ENCODE data around the gene TBC1D1. TPM values are rescaled to one million over a fixed set of nuclear protein-coding genes. Genes with fewer than 3 reads are reported as not detected.
A peak's percentile ranks its signal among the peaks of the same experiment; 100 is the strongest.

Gene TBC1D1
- total and polyA plus RNA-seq, 2 of the 8 experiments (the other 6 are each of a cell fraction or from before 2014, with no cell fraction given): 96.9 to 162 TPM

- WGBS, 2 experiments (ENCODE audit: extremely low coverage in 1 of 2, insufficient coverage in 1 of 2, insufficient read length in 1 of 2, insufficient replicate concordance in 2 of 2, low coverage in 1 of 2, low lambda C conversion rate in 2 of 2, missing lambda C conversion rate in 1 of 2): 72% methylated on average over 4 of the region's 4 CpGs; no CpG with 5 or more reads in 1 of the 2 experiments
- Histone ChIP-seq H2BK20ac (ENCODE audit: low read length) (no peak overlapping the region), H4K91ac (replicated peaks; ENCODE audit: insufficient read length, low read length) (peak overlapping the region; percentile 11), H2BK120ac (replicated peaks; ENCODE audit: low read depth, low read length) (no peak overlapping the region), H3K27me3 (replicated peaks in 1 of 4; ENCODE audit: control insufficient read depth in 3 of 4, extremely low read depth in 1 of 4, insufficient read depth in 3 of 4, low read length in 3 of 4) (peaks cover 0 to 1% (median 0%) of the 10 kb centered on the region in 4 experiments; a peak in 1 of 7 replicates), H2BK12ac (ENCODE audit: low read depth, low read length) (peak overlapping the region; percentile 20; the same call in 1 of the 2 replicates), H3K79me1 (ENCODE audit: low read depth, low read length) (no peaks in the 10 kb centered on the region), H3K79me2 (ENCODE audit: control insufficient read depth in 1 of 2, insufficient read depth in 2 of 2, low read length in 2 of 2) (no peaks in the 10 kb centered on the region), H3K4ac (replicated peaks; ENCODE audit: insufficient read length, low read depth, low read length) (no peak overlapping the region), H3K56ac (replicated peaks; ENCODE audit: insufficient read length, low read depth, low read length) (no peak overlapping the region), H3K4me1 (replicated peaks in 1 of 4; ENCODE audit: control insufficient read depth in 3 of 4, insufficient read depth in 4 of 4, low read length in 3 of 4) (peaks cover 0 to 10% (median 2%) of the 10 kb centered on the region in 4 experiments; a peak in 5 of 7 replicates), H2BK15ac (ENCODE audit: low read length) (no peak overlapping the region; the same call in 1 of the 2 replicates), H2AK5ac (ENCODE audit: low read depth, low read length) (no peak overlapping the region), H3K4me2 (ENCODE audit: insufficient read depth in 1 of 2, low read depth in 2 of 2, low read length in 2 of 2) (no peak overlapping the region), H3K4me3 (ENCODE audit: extremely low read depth in 1 of 4, insufficient read depth in 2 of 4, low read depth in 3 of 4, low read length in 4 of 4) (no peak overlapping the region), H4K20me1 (replicated peaks in 1 of 2; ENCODE audit: control insufficient read depth in 1 of 2, insufficient read depth in 2 of 2, low read length in 2 of 2) (no peaks in the 10 kb centered on the region), H2AFZ (ENCODE audit: low read length) (no peak overlapping the region), H3K36me3 (ENCODE audit: control insufficient read depth in 2 of 4, insufficient read depth in 4 of 4, low read length in 3 of 4) (0 out of 8 replicates have a peak, but pooled peaks cover 0 to 3% (median 0%) of the 10 kb centered on the region in 4 experiments), H3K23ac (ENCODE audit: insufficient read length) (no peak overlapping the region), H3K18ac (ENCODE audit: extremely low read depth, low read length) (no peak overlapping the region), H2BK5ac (ENCODE audit: low read depth, low read length) (no peak overlapping the region), H3K9ac (replicated peaks in 1 of 4; ENCODE audit: extremely low read depth in 1 of 4, low read depth in 3 of 4, low read length in 3 of 4) (no peak overlapping the region), H3K23me2 (ENCODE audit: low read depth, low read length) (peaks cover 2% of the 10 kb centered on the region; the same call in 1 of the 2 replicates), H4K5ac (ENCODE audit: insufficient read length, low read depth, low read length) (no peak overlapping the region), H3K14ac (ENCODE audit: insufficient read length) (no peak overlapping the region), H4K8ac (ENCODE audit: extremely low read depth, insufficient read depth, low read length) (no peak overlapping the region), H3K9me3 (ENCODE audit: insufficient read depth in 2 of 2, low read depth in 1 of 2, low read length in 1 of 2) (peaks cover 7 to 8% of the 10 kb centered on the region in 2 experiments; a peak in 2 of 4 replicates), H3K27ac (ENCODE audit: low read depth, low read length) (no peak overlapping the region)
- POLR2A ChIA-PET (ENCODE audit: partially characterized antibody): interaction anchor here (0.6 kb wide), 1 partner anchor 598 kb away, joined by 5 read pairs; no protein-coding TSS in a partner anchor
- FAIRE-seq (no peak), DNase-seq (ENCODE audit: low read depth in 1 of 2, low spot score in 2 of 2) (no peak)
- CTCF ChIA-PET (ENCODE audit: partially characterized antibody): interaction anchor here (1.0 to 3.4 kb wide), 5 partner anchors 12 to 513 kb away, joined by 3 to 21 read pairs (median 4); no protein-coding TSS in a partner anchor
- TF ChIP-seq E2F6 (IDR thresholded peaks at IDR 0.05): 0 out of 2 replicates have a peak, but pooled peaks have one; percentile 32
- no peak for TF ChIP-seq SIN3A (conservative IDR thresholded peaks at IDR 0.05 in 1 of 2, IDR thresholded peaks at IDR 0.05 in 1 of 2; ENCODE audit: low read depth in 1 of 2, low read length in 2 of 2)
Observed at GRCh38 chr4:38162240-38162784, 271.4 kb downstream of the TBC1D1 start.
